Keratinocyte (primary cell): Measurements from ENCODE around the gene TLR9. TPM values are rescaled to one million over a fixed set of nuclear protein-coding genes. Genes with fewer than 3 reads are reported as not detected.

Source experiments
- DNase-seq: peaks from one replicate; pipeline ENCODE4 v3.0.0-alpha.2; 2011; ENCODE audit warnings: low read depth, missing footprints, low spot score
- FAIRE-seq: peaks from 2 replicates; lab custom pipeline; 2011; peaks lifted over from hg19 to GRCh38; lab: Jason Lieb, UNC
- H2AFZ ChIP-seq: 2 replicates; pipeline ENCODE4 v1.6.0; 2012; ENCODE audit warnings: low read length, control low read depth, inconsistent platforms; ENCODE audit not compliant: control insufficient read depth
- H3K27ac ChIP-seq: 2 replicates; pipeline ENCODE4 v1.5.1; 2011; ENCODE audit warnings: low read length; ENCODE audit not compliant: control insufficient read depth, insufficient read depth
- H3K27me3 ChIP-seq: 3 replicates; pipeline ENCODE4 v1.6.0; 2011; ENCODE audit warnings: low read length; ENCODE audit not compliant: control insufficient read depth, insufficient read depth; ENCODE audit errors: extremely low read depth
- H3K36me3 ChIP-seq, 2 experiments: 2 replicates in 1 of 2; 3 replicates in 1 of 2; pipeline ENCODE4 v1.5.1; 2011; ENCODE audit warnings: low read length in 2 of 2, mild to moderate bottlenecking in 1 of 2; ENCODE audit not compliant: control insufficient read depth in 2 of 2, insufficient read depth in 2 of 2; ENCODE audit errors: extremely low read depth in 1 of 2
- H3K4me1 ChIP-seq: 3 replicates; pipeline ENCODE4 v1.5.1; 2011; ENCODE audit warnings: low read length; ENCODE audit not compliant: control insufficient read depth, insufficient read depth; ENCODE audit errors: extremely low read depth
- H3K4me2 ChIP-seq: 3 replicates; pipeline ENCODE4 v1.6.0; 2011; ENCODE audit warnings: low read depth, low read length; ENCODE audit not compliant: control insufficient read depth, insufficient read depth; ENCODE audit errors: extremely low read depth
- H3K4me3 ChIP-seq, 3 experiments: fragments of 200-600 bp in 1 of 3; sonication (generic) in 1 of 3; 2 replicates in 2 of 3; 3 replicates in 1 of 3; pipeline ENCODE4 v1.5.1; 2011 to 2016; ENCODE audit warnings: low read length in 3 of 3, mild to moderate bottlenecking in 3 of 3, control low read depth in 2 of 3, inconsistent platforms in 1 of 3, low read depth in 1 of 3, mixed read lengths in 1 of 3, mixed run types in 1 of 3, moderate library complexity in 1 of 3; ENCODE audit not compliant: control insufficient read depth in 2 of 3, insufficient read depth in 2 of 3; ENCODE audit errors: extremely low read depth in 1 of 3
- H3K79me2 ChIP-seq: 2 replicates; pipeline ENCODE4 v1.6.0; 2012; ENCODE audit warnings: low read length; ENCODE audit not compliant: control insufficient read depth, insufficient read depth
- H3K9ac ChIP-seq: 3 replicates; pipeline ENCODE4 v1.6.0; 2011; ENCODE audit warnings: low read length; ENCODE audit not compliant: control insufficient read depth, insufficient read depth; ENCODE audit errors: extremely low read depth
- H3K9me1 ChIP-seq: 3 replicates; pipeline ENCODE4 v1.6.0; 2011; ENCODE audit warnings: low read length; ENCODE audit not compliant: control insufficient read depth, insufficient read depth; ENCODE audit errors: extremely low read depth
- H3K9me3 ChIP-seq: 2 replicates; pipeline ENCODE4 v1.5.1; 2012; ENCODE audit warnings: low read depth, low read length; ENCODE audit not compliant: control insufficient read depth
- H4K20me1 ChIP-seq: 3 replicates; pipeline ENCODE4 v1.6.0; 2011; ENCODE audit warnings: low read length; ENCODE audit not compliant: control insufficient read depth, insufficient read depth; ENCODE audit errors: extremely low read depth
- CTCF ChIP-seq, 3 experiments: IDR thresholded peaks in 1 of 3; conservative IDR thresholded peaks in 1 of 3; optimal IDR thresholded peaks in 1 of 3; 2 replicates in 2 of 3; 3 replicates in 1 of 3; pipeline versions ENCODE3 to v1.5.1; 2011; ENCODE audit warnings: low read length in 3 of 3, mild to moderate bottlenecking in 3 of 3, moderate library complexity in 2 of 3, control low read depth in 1 of 3, inconsistent platforms in 1 of 3; ENCODE audit not compliant: insufficient read depth in 2 of 3; ENCODE audit errors: extremely low read depth in 1 of 3
- EZH2 ChIP-seq: IDR thresholded peaks from one replicate; pipeline ENCODE4 v1.6.1; 2012; ENCODE audit warnings: inconsistent platforms, mild to moderate bottlenecking, low read length, moderate library complexity
- dilution Hi-C: fragments of 300-500 bp; cut with MboI; formaldehyde crosslinking; loops from one replicate; pipeline ENCODE4 v1.7.0; 2020; ENCODE audit warnings: low sequenced_read_pairs; ENCODE audit not compliant: extremely low pct_ligation_motif_present
- polyA plus RNA-seq, 5 experiments: library from polyadenylated mRNA; depleted of rRNA in 3 of 5; stranded (reverse) in 3 of 5; stranded (forward) in 1 of 5; unstranded in 1 of 5; fragments of >200 nt; gene quantifications; 1 replicate in 1 of 5; 2 replicates in 3 of 5; 3 replicates in 1 of 5; pipeline versions ENCODE4 v1.2.1 to v1.2.3, GENCODE V29; 2011 to 2012; ENCODE audit warnings: missing spikeins in 2 of 5, low read depth in 1 of 5, low replicate concordance in 1 of 5

TLR9 gene
- polyA plus RNA-seq, 1 donor (not counting 4 experiments of a cell fraction or from before 2014, with no cell fraction given), result not detected

DNA sequence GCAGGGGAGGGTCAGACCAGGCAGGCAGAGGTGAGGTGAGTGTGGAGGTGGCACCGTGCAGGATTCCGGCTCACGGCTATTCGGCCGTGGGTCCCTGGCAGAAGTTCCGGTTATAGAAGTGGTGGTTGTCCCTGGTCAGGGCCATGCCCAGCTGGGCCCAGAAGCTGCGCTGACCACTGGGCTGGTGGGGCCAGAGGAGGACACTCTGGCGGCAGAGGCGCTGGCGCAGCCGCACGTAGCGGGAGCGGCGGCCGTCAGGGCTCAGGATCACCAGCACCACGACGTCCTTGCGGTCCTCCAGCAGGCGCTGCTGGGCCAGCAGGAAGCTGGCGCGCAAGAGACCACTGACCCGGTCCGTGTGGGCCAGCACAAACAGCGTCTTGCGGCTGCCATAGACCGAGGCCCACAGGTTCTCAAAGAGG is 4.3 kb downstream of the TLR9 start:
- peaks cover 5% of the 10 kb centered on the region for H3K9me1 ChIP-seq
- H4K20me1 ChIP-seq, result no peaks in the 10 kb centered on the region
- no peak overlapping the region for H3K4me3 ChIP-seq
- H3K9me3 ChIP-seq, result no peaks in the 10 kb centered on the region
- no peaks in the 10 kb centered on the region for H3K27me3 ChIP-seq
- no peak overlapping the region for H2AFZ ChIP-seq
- H3K4me2 ChIP-seq, result no peak overlapping the region
- H3K79me2 ChIP-seq, result no peaks in the 10 kb centered on the region
- no peak for FAIRE-seq
- TF ChIP-seq EZH2, result no peak
- TF ChIP-seq CTCF (optimal IDR thresholded peaks at IDR 0.05 in 1 of 3, IDR thresholded peaks at IDR 0.05 in 1 of 3, conservative IDR thresholded peaks at IDR 0.05 in 1 of 3; ENCODE audit: extremely low read depth in 1 of 3, insufficient read depth in 2 of 3, low read length in 3 of 3), result no peak
- dilution Hi-C loops, result no loop called here
- no peak overlapping the region for H3K9ac ChIP-seq
- H3K36me3 ChIP-seq, result no peaks in the 10 kb centered on the region
- no peak for DNase-seq
- peaks cover 22% of the 10 kb centered on the region for H3K4me1 ChIP-seq
- H3K27ac ChIP-seq, result no peak overlapping the region

GRCh38 chr3:52220380-52221026 is 4.9 kb downstream of the TLR9 start:
- Histone ChIP-seq H3K36me3 (peaks cover 0 to 1% of the 10 kb centered on the region in 2 experiments), H3K27me3 (no peaks in the 10 kb centered on the region), H3K4me1 (peaks cover 22% of the 10 kb centered on the region), H4K20me1 (no peaks in the 10 kb centered on the region), H3K9ac (no peak overlapping the region), H3K79me2 (no peaks in the 10 kb centered on the region), H3K4me3 (no peak overlapping the region), H2AFZ (no peak overlapping the region), H3K4me2 (no peak overlapping the region), H3K9me3 (no peaks in the 10 kb centered on the region), H3K27ac (no peak overlapping the region), H3K9me1 (peaks cover 5% of the 10 kb centered on the region)
- dilution Hi-C loops, result no loop called here
- TF ChIP-seq CTCF (optimal IDR thresholded peaks at IDR 0.05 in 1 of 3, IDR thresholded peaks at IDR 0.05 in 1 of 3, conservative IDR thresholded peaks at IDR 0.05 in 1 of 3; ENCODE audit: extremely low read depth in 1 of 3, insufficient read depth in 2 of 3, low read length in 3 of 3) (peak in 2 of 3 experiments; percentile 97), EZH2 (no peak)
- FAIRE-seq (peak; percentile 59), DNase-seq (no peak)
